ENCODE data around the gene TBX10.

- TF ChIP-seq CTCF (optimal IDR thresholded peaks at IDR 0.05 in 1 of 3, IDR thresholded peaks at IDR 0.05 in 1 of 3, conservative IDR thresholded peaks at IDR 0.05 in 1 of 3; ENCODE audit: extremely low read depth in 1 of 3, insufficient read depth in 2 of 3, low read length in 3 of 3) (no peak), EZH2 (IDR thresholded peaks at IDR 0.05; ENCODE audit: low read length) (no peak)
These were observed 5.2 kb upstream of the TBX10 start for GRCh38 chr11:67644472-67645418.

All from keratinocyte (primary cell).